Esophagus muscularis mucosa (tissue), 4 donors: ENCODE measurements around the gene DDX55. TPM values are rescaled to one million over a fixed set of nuclear protein-coding genes. Genes with fewer than 3 reads are reported as not detected.

Source experiments
- DNase-seq: peaks from one replicate; pipeline ENCODE4 v3.0.0-alpha.2; 2017; ENCODE audit errors: extremely low spot score
- H3K27ac ChIP-seq, 4 donors: fragments of 200-600 bp; sonication (generic); replicated peaks in 1 of 4; 1 replicate in 3 of 4; 2 replicates in 1 of 4; pipeline ENCODE4 v1.5.1; 2016 to 2019; ENCODE audit warnings: mild to moderate bottlenecking in 1 of 4
- H3K27me3 ChIP-seq, 4 donors: fragments of 200-600 bp; sonication (generic); one replicate each; pipeline versions ENCODE4 v1.5.1 to v1.6.0; 2016 to 2019
- H3K36me3 ChIP-seq, 4 donors: fragments of 200-600 bp; sonication (generic); one replicate each; pipeline ENCODE4 v1.5.1; 2016 to 2019
- H3K4me1 ChIP-seq, 4 donors: fragments of 200-600 bp; sonication (generic); one replicate each; pipeline ENCODE4 v1.5.1; 2016 to 2019
- H3K4me3 ChIP-seq, 4 donors: fragments of 200-600 bp; sonication (generic); 1 replicate in 2 of 4; 2 replicates in 2 of 4; pipeline ENCODE4 v1.5.1; 2016 to 2019; ENCODE audit warnings: mild to moderate bottlenecking in 4 of 4, moderate library complexity in 1 of 4
- H3K9me3 ChIP-seq, 4 donors: fragments of 200-600 bp; sonication (generic); 1 replicate in 3 of 4; 2 replicates in 1 of 4; pipeline ENCODE4 v1.5.1; 2016 to 2019
- EP300 ChIP-seq: sonication (generic); formaldehyde crosslinking; IDR thresholded peaks from one replicate; pipeline ENCODE4 v1.6.1; 2017; ENCODE audit warnings: antibody characterized with exemption
- POLR2A ChIP-seq: fragments of 450-650 bp; IDR thresholded peaks from one replicate; pipeline ENCODE4 v1.6.1; 2017; ENCODE audit warnings: antibody characterized with exemption, moderate library complexity, mild to moderate bottlenecking, low read depth
- POLR2AphosphoS5 ChIP-seq, 2 donors: sonication (generic); formaldehyde crosslinking; IDR thresholded peaks; one replicate each; pipeline ENCODE4 v1.6.1; 2017; ENCODE audit warnings: antibody characterized with exemption in 2 of 2
- WGBS: methylation state at CpG from one replicate; pipeline ENCODE4 v1.1.5; 2018; 5-methylcytosine and 5-hydroxymethylcytosine counted together
- intact Hi-C: fragments of 100-400 bp; cut with DNase I; formaldehyde crosslinking; loops from one replicate; pipeline ENCODE4 v1.15.1; 2023
- total RNA-seq, 4 donors: library from RNA; depleted of rRNA; stranded (reverse); fragments of >200 nt; gene quantifications; one replicate each; pipeline versions ENCODE4 v1.1.0 to v1.2.1, GENCODE V29; 2016
- TF ChIP-seq, protein P1 (sequence below), 3 experiments: fragments of 200-600 bp in 2 of 3; fragments of 450-650 bp in 1 of 3; sonication (generic) in 2 of 3; IDR thresholded peaks; one replicate each; pipeline ENCODE4 v1.5.1; 2017 to 2019; ENCODE audit warnings: antibody characterized with exemption in 3 of 3, mild to moderate bottlenecking in 2 of 3, moderate library complexity in 1 of 3

DDX55 gene
- total RNA-seq, 4 donors from 2014 or later, result 12.1 to 16.1 (median 12.6) TPM

DNA sequence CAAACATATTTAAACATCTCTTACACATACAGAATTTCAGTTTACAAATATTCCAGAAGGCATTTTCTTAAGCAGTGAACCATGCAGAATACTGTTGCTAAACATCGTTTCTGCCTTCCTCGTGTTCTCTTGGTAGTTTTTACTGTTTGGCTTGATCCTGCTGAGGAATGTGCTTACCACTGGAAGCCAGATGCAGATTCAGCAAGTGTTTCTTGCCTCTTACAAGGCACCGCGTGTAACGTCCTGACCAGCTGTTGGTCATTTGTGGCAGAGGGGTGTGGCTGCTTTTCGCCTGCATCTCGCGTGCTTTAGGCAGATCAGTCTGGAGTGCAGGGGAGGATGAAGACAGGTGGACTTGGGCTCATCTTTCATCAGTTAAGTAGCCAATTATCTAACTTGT lies 19.2 kb downstream of the DDX55 start:
- Histone ChIP-seq H3K27ac (no peak overlapping the region), H3K9me3 (no peaks in the 10 kb centered on the region), H3K4me3 (no peak overlapping the region), H3K27me3 (no peaks in the 10 kb centered on the region), H3K4me1 (peaks cover 0 to 5% (median 2%) of the 10 kb centered on the region in 4 donors), H3K36me3 (peaks cover 85 to 99% (median 92%) of the 10 kb centered on the region in 4 donors)
- WGBS, result 78% methylated on average over 8 of the region's 8 CpGs
- no peak for TF ChIP-seq EP300
- no peak for TF ChIP-seq POLR2AphosphoS5 (IDR thresholded peaks at IDR 0.05)
- intact Hi-C loops, result no loop called here
- no peak for DNase-seq

DNA sequence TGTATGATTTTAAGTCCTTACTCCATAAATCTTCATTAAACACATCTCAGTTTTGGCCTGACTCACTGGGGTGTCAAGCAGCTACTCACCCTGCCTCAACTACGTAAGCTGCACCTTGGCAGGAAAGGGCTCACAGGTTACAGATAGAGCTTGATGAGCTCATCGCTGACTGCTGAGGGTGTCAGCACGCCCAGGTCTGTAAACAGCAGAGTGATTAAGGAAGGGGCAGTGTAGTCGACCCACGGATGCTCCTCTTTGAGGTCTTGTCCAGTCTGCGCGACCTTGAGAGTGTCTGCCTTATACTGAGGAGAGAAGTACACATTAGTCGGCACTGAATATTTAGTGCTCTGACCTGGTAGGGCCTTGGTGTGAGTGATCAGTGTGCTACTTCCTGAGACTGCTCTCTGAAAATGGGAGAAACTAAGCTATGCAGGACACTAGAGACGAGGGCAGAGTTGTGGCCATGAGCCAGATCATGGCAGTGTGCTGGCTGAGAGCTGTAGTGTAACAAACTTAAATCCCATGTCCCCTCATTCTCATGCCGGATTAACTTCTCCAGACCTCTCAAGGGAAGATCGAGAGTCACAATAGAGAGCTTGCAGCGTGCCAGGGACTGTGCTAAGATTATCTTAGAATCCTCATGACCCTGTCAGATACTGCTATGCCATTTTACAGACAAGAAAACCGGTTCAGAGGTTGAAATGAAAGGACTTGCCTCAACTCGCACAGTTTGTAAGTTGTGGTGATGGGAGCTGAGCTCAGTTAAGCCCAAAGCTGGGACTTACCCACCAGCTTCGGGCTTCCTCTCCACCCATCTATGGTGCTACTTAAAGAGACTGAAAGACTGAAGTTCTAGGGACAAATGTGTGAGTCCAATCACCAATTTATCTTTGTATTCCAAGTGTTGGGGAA lies 20.0 kb downstream of the DDX55 start:
- no peaks in the 10 kb centered on the region for H3K27me3 ChIP-seq
- TF ChIP-seq, protein P1, sequence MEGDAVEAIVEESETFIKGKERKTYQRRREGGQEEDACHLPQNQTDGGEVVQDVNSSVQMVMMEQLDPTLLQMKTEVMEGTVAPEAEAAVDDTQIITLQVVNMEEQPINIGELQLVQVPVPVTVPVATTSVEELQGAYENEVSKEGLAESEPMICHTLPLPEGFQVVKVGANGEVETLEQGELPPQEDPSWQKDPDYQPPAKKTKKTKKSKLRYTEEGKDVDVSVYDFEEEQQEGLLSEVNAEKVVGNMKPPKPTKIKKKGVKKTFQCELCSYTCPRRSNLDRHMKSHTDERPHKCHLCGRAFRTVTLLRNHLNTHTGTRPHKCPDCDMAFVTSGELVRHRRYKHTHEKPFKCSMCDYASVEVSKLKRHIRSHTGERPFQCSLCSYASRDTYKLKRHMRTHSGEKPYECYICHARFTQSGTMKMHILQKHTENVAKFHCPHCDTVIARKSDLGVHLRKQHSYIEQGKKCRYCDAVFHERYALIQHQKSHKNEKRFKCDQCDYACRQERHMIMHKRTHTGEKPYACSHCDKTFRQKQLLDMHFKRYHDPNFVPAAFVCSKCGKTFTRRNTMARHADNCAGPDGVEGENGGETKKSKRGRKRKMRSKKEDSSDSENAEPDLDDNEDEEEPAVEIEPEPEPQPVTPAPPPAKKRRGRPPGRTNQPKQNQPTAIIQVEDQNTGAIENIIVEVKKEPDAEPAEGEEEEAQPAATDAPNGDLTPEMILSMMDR (IDR thresholded peaks at IDR 0.05), result no peak
- TF ChIP-seq EP300 (no peak), POLR2AphosphoS5 (IDR thresholded peaks at IDR 0.05) (no peak), POLR2A (no peak)
- 83% methylated on average over 13 of the region's 15 CpGs for WGBS
- peaks cover 85 to 99% (median 91%) of the 10 kb centered on the region in 4 donors for H3K36me3 ChIP-seq
- peaks cover 0 to 5% (median 2%) of the 10 kb centered on the region in 4 donors for H3K4me1 ChIP-seq
- H3K9me3 ChIP-seq, result no peaks in the 10 kb centered on the region
- DNase-seq, result no peak
- H3K27ac ChIP-seq, result no peak overlapping the region
- H3K4me3 ChIP-seq, result no peak overlapping the region
- intact Hi-C loops, result no loop called here

DNA sequence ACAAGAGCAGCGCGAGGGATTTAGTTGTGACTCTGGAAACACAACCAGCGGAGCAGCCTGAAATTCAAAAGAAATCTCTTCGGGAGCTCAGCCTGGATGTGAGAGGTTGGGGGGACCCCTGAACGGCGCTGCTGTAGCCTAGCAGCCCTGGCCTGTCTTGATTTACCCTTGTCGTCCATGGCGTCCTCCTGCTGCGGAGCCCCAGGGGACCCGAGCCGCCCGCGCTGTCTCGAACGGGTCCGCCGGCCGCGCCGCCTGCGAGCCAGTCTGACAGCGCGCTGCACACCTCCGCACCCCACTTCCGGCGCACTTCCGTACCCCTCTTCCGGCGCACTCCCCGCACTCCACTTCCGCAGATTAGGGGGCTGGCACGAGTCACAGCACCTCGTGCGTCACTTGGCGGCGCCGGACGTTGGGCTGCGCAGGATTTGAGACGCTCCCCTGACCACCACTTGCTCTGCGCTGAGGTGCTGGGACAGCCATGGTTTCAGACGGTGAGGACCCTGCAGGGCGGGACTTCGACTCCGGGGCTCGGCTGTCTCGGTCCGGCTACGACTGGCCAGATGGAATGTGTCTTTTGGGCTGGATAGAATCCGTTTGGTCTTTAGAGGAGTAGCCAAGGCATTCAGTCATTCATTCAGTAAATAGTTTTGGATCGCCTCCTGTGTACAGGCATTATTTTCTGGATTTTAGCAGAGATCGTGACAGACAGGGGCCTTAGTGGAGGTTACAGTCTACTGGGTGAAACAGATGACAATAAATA lies 31.7 kb downstream of the DDX55 start, which contains the start of the genes EIF2B1 and GTF2H3:
EIF2B1 (minus strand) TSS at position 308 of the 763 bp plus-strand sequence; CDS start at position 179, 129 bp downstream.
GTF2H3 (plus strand) TSS at position 451 of the 763 bp plus-strand sequence; CDS start at position 482, 31 bp downstream.
- DNase-seq, result peak; percentile 99
- Histone ChIP-seq H3K9me3 (no peaks in the 10 kb centered on the region), H3K4me3 (peak within 1 kb of the TSS; percentile 81 to 99 (median 95)), H3K27me3 (no peaks in the 10 kb centered on the region), H3K4me1 (peaks cover 12 to 34% (median 23%) of the 10 kb centered on the region in 4 donors), H3K36me3 (peaks cover 31 to 39% (median 35%) of the 10 kb centered on the region in 4 donors), H3K27ac (peak within 1 kb of the TSS; percentile 81 to 90 (median 86))
- intact Hi-C loops, result no loop called here
- peak; percentile 95 to 99 for TF ChIP-seq POLR2AphosphoS5 (IDR thresholded peaks at IDR 0.05)
- TF ChIP-seq EP300, result no peak
- TF ChIP-seq, protein P1 (IDR thresholded peaks at IDR 0.05), result peak in 1 of 3 experiments; percentile 24
- TF ChIP-seq POLR2A, result no peak
- WGBS, result 2% methylated on average over 17 of the region's 52 CpGs

DNA sequence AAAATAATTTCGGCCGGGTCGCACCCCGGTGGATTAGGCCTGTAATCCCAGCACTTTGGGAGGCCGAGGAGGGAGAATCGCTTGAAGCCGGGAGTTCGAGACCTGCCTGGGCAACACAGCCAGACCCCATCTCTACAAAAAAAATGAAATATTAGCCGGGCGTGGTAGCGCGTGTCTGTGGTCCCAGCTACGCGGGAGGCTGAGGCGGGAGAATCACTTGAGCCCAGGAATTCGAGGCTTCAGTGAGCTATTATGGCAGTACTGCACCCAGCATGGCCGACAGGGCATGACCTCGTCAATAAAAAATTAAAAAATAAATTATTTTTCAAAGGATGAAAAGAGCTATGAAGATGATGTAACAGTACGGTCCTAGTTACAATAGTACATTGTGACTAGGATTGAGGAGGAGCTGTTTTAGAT lies 32.3 kb downstream of the DDX55 start:
- Histone ChIP-seq H3K27ac (peak overlapping the region; percentile 81 to 90 (median 86)), H3K4me3 (peak overlapping the region; percentile 81 to 99 (median 95)), H3K9me3 (no peaks in the 10 kb centered on the region), H3K4me1 (peaks cover 12 to 34% (median 23%) of the 10 kb centered on the region in 4 donors), H3K36me3 (peaks cover 25 to 35% (median 29%) of the 10 kb centered on the region in 4 donors), H3K27me3 (no peaks in the 10 kb centered on the region)
- intact Hi-C loops, result no loop called here
- DNase-seq, result no peak
- no peak for TF ChIP-seq EP300
- 22% methylated on average over 19 of the region's 19 CpGs for WGBS

DNA sequence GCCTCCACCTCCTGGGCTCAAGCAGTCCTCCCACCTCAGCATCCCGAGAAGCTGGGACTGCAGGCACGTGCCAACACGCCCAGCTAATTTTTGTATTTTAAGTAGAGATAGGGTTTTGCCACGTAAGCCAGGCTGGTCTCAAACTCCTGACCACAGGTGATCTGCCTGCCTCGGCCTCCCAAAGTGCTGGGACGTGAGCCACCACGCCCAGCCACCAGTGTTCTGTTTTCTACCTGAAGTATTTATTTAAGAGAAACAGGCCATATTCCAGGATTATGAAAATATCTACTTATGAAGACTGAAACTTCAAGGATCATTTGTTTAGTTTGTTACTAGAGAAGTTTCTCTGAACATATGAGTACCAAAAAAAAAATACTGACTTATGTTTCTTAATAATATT lies 42.0 kb downstream of the DDX55 start:
- DNase-seq, result no peak
- TF ChIP-seq POLR2A (no peak), POLR2AphosphoS5 (IDR thresholded peaks at IDR 0.05) (no peak), EP300 (no peak)
- TF ChIP-seq, protein P1 (IDR thresholded peaks at IDR 0.05), result no peak
- intact Hi-C loops, result no loop called here
- H3K36me3 ChIP-seq, result peaks cover 38 to 84% (median 64%) of the 10 kb centered on the region in 4 donors
- no peaks in the 10 kb centered on the region for H3K27me3 ChIP-seq
- no peak overlapping the region for H3K4me3 ChIP-seq
- H3K9me3 ChIP-seq, result no peaks in the 10 kb centered on the region
- no peak overlapping the region for H3K27ac ChIP-seq
- WGBS, result 94% methylated on average over 7 of the region's 7 CpGs
- no peaks in the 10 kb centered on the region for H3K4me1 ChIP-seq
